ENCODE measurements around the gene TMEM217. TPM values are rescaled to one million over a fixed set of nuclear protein-coding genes. Genes with fewer than 3 reads are reported as not detected.
A peak's percentile ranks its signal among the peaks of the same experiment; 100 is the strongest.

TMEM217 gene
- polyA plus RNA-seq, 3 donors: 0.09 to 0.29 TPM; not detected in 1

- peak overlapping the region; percentile 32 for H2AFZ ChIP-seq (ENCODE audit: insufficient read depth, low read depth, low read length, poor library complexity, severe bottlenecking)
Measured at GRCh38 chr6:37239950-37240713, 17.8 kb downstream of the TMEM217 start.

GRCh38 chr6:37239526-37239925 lies 18.4 kb downstream of the TMEM217 start:
- H4K20me1 ChIP-seq (ENCODE audit: insufficient read depth, low read length): no peaks in the 10 kb centered on the region

More at GRCh38 chr6:37239950-37240713, 17.8 kb downstream of the TMEM217 start:
- Histone ChIP-seq H3K79me2 (ENCODE audit: insufficient read depth, low read length) (no peaks in the 10 kb centered on the region), H3K4me3 (replicated peaks in 1 of 3; ENCODE audit: low read depth in 2 of 3, low read length in 3 of 3) (no peak overlapping the region), H3K4me2 (replicated peaks; ENCODE audit: extremely low read depth, low read length, poor library complexity, severe bottlenecking) (peak overlapping the region; percentile 19), H3K9ac (ENCODE audit: insufficient read depth, low read length, poor library complexity, severe bottlenecking) (peak overlapping the region; percentile 4), H4K20me1 (ENCODE audit: insufficient read depth, low read length) (no peaks in the 10 kb centered on the region), H3K27me3 (ENCODE audit: control insufficient read depth in 2 of 2, insufficient read depth in 2 of 2, low read length in 2 of 2) (no peaks in the 10 kb centered on the region), H3K9me3 (replicated peaks in 1 of 2; ENCODE audit: control insufficient read depth in 1 of 2, insufficient read depth in 1 of 2, low read length in 2 of 2) (no peaks in the 10 kb centered on the region), H3K27ac (ENCODE audit: low read depth in 1 of 2, low read length in 2 of 2) (peak overlapping the region; percentile 64 to 75), H3K4me1 (ENCODE audit: control insufficient read depth in 1 of 2, insufficient read depth in 2 of 2, low read length in 2 of 2) (peaks cover 23 to 26% of the 10 kb centered on the region in 2 donors), H3K36me3 (replicated peaks in 1 of 2; ENCODE audit: control insufficient read depth in 1 of 2, insufficient read depth in 2 of 2, low read length in 2 of 2) (no peaks in the 10 kb centered on the region)
- intact Hi-C loops (cut with micrococcal nuclease): loop anchor here in 1 of 2 donors (5.0 kb wide), 1 partner anchor 278 kb away; no protein-coding TSS in a partner anchor
- H3K36me3 Mint-ChIP-seq: peaks cover 0 to 4% of the 10 kb centered on the region in 2 donors
- peaks cover 0 to 6% (median 0%) of the 10 kb centered on the region in 7 donors for H3K9me3 Mint-ChIP-seq
- H3K4me3 Mint-ChIP-seq: no peak overlapping the region
- TF ChIP-seq CTCF (IDR thresholded peaks at IDR 0.05): no peak
- WGBS (ENCODE audit: insufficient coverage): 0% methylated on average over 1 of the region's 4 CpGs
- peaks cover 26% of the 10 kb centered on the region for H3K4me1 Mint-ChIP-seq
- DNase-seq: peak; percentile 87 to 92 (median 89)
- peak overlapping the region; percentile 86 to 97 (median 92) for H3K27ac Mint-ChIP-seq
- H3K27me3 Mint-ChIP-seq (ENCODE audit: low read depth in 3 of 3): no peaks in the 10 kb centered on the region

More at GRCh38 chr6:37239526-37239925, 18.4 kb downstream of the TMEM217 start:
- intact Hi-C loops (cut with micrococcal nuclease): no loop called here
- Histone ChIP-seq H3K4me2 (replicated peaks; ENCODE audit: extremely low read depth, low read length, poor library complexity, severe bottlenecking) (no peak overlapping the region), H3K9me3 (replicated peaks in 1 of 2; ENCODE audit: control insufficient read depth in 1 of 2, insufficient read depth in 1 of 2, low read length in 2 of 2) (no peaks in the 10 kb centered on the region), H3K36me3 (replicated peaks in 1 of 2; ENCODE audit: control insufficient read depth in 1 of 2, insufficient read depth in 2 of 2, low read length in 2 of 2) (no peaks in the 10 kb centered on the region), H3K79me2 (ENCODE audit: insufficient read depth, low read length) (no peaks in the 10 kb centered on the region), H3K27ac (ENCODE audit: low read depth in 1 of 2, low read length in 2 of 2) (peak overlapping the region; percentile 64 to 75), H3K4me1 (ENCODE audit: control insufficient read depth in 1 of 2, insufficient read depth in 2 of 2, low read length in 2 of 2) (peaks cover 19 to 21% of the 10 kb centered on the region in 2 donors), H2AFZ (ENCODE audit: insufficient read depth, low read depth, low read length, poor library complexity, severe bottlenecking) (no peak overlapping the region), H3K27me3 (ENCODE audit: control insufficient read depth in 2 of 2, insufficient read depth in 2 of 2, low read length in 2 of 2) (no peaks in the 10 kb centered on the region), H3K4me3 (replicated peaks in 1 of 3; ENCODE audit: low read depth in 2 of 3, low read length in 3 of 3) (no peak overlapping the region), H3K9ac (ENCODE audit: insufficient read depth, low read length, poor library complexity, severe bottlenecking) (peak overlapping the region; percentile 4)
- WGBS (ENCODE audit: insufficient coverage): no CpG with 5 or more reads among the region's 3 CpGs
- Mint-ChIP-seq H3K27me3 (ENCODE audit: low read depth in 3 of 3) (no peaks in the 10 kb centered on the region), H3K27ac (peak overlapping the region; percentile 86 to 97 (median 92)), H3K36me3 (peaks cover 0 to 2% of the 10 kb centered on the region in 2 donors), H3K9me3 (peaks cover 0 to 6% (median 0%) of the 10 kb centered on the region in 7 donors), H3K4me3 (no peak overlapping the region), H3K4me1 (peaks cover 20% of the 10 kb centered on the region)
- no peak for TF ChIP-seq CTCF (IDR thresholded peaks at IDR 0.05)
- DNase-seq: peak in 1 of 3 donors; percentile 14

All from CD14-positive monocyte (primary cell).